Hypothalamus (tissue), 51 donors: Measurements from ENCODE around the gene EPS8L3.
A peak's percentile ranks its signal among the peaks of the same experiment; 100 is the strongest.
"Not testable (repeated sequence)": the region's sequence is repeated elsewhere in the genome, so short reads cannot be mapped to it uniquely, and the experiment has no call there.

Source experiments
- DNase-seq, 51 donors: peaks; one replicate each; lab custom pipeline; 2025; lab: John Stamatoyannopoulos, UW

Gene EPS8L3

GRCh38 chr1:109714661-109715372 is 48.9 kb downstream of the EPS8L3 start:
- DNase-seq: no peak

- DNase-seq: no peak
Measured at GRCh38 chr1:109713636-109714035, 50.1 kb downstream of the EPS8L3 start.

GRCh38 chr1:109712321-109712864 is 51.3 kb downstream of the EPS8L3 start:
- no peak for DNase-seq

GRCh38 chr1:109711593-109712320 is 52.0 kb downstream of the EPS8L3 start, which contains the start of gene GSTM5:
Gene GSTM5 (plus strand): TSS chr1:109712251. CDS start chr1:109712313, 62 bp downstream.
- not testable (repeated sequence) for DNase-seq

- not testable (repeated sequence) for DNase-seq
Measured at GRCh38 chr1:109709822-109710221, 53.9 kb downstream of the EPS8L3 start.

GRCh38 chr1:109708949-109709348 is 54.8 kb downstream of the EPS8L3 start:
- not testable (repeated sequence) for DNase-seq

GRCh38 chr1:109705411-109705810 is 58.3 kb downstream of the EPS8L3 start:
- DNase-seq: no peak

- peak in 1 of 51 donors; percentile 4 for DNase-seq
Measured at GRCh38 chr1:109704173-109704572, 59.5 kb downstream of the EPS8L3 start.

- not testable (repeated sequence) for DNase-seq
Measured at GRCh38 chr1:109702940-109703339, 60.8 kb downstream of the EPS8L3 start.
